AG09319 (cell line): ENCODE measurements around the gene RHOB.

Source experiments
- DNase-seq: peaks from one replicate; pipeline ENCODE4 v3.0.0-alpha.2; 2010; ENCODE audit warnings: low read depth; ENCODE audit errors: extremely low read depth
- TF ChIP-seq, protein P1 (sequence below): IDR thresholded peaks from 2 replicates; pipeline ENCODE4 v1.5.1; 2011; ENCODE audit warnings: low read depth, mild to moderate bottlenecking, inconsistent platforms, low read length, moderate library complexity

The RHOB gene

GRCh38 chr2:20451000-20451290 is 4.1 kb downstream of the RHOB start:
- DNase-seq, result no peak
- TF ChIP-seq, protein P1, sequence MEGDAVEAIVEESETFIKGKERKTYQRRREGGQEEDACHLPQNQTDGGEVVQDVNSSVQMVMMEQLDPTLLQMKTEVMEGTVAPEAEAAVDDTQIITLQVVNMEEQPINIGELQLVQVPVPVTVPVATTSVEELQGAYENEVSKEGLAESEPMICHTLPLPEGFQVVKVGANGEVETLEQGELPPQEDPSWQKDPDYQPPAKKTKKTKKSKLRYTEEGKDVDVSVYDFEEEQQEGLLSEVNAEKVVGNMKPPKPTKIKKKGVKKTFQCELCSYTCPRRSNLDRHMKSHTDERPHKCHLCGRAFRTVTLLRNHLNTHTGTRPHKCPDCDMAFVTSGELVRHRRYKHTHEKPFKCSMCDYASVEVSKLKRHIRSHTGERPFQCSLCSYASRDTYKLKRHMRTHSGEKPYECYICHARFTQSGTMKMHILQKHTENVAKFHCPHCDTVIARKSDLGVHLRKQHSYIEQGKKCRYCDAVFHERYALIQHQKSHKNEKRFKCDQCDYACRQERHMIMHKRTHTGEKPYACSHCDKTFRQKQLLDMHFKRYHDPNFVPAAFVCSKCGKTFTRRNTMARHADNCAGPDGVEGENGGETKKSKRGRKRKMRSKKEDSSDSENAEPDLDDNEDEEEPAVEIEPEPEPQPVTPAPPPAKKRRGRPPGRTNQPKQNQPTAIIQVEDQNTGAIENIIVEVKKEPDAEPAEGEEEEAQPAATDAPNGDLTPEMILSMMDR, result no peak

DNA sequence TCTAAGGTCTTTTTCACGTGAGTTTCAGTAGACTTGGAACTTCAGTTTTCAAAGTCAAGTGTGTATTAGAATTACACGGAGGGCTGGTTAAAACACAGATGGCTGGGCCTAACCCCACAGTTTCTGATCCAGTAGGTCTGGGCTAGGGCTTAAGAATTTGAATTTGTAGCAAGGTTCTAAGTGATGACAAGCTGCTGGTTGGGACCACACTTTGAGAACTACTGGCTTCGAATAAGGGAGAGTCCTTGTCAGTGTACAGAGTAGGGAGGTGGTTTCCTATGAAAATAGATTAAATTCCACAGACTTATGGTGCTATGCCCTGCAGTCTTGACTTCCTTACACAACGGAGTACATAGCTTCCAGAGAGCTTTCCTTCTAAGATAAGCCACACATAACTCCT is 4.5 kb downstream of the RHOB start:
- no peak for DNase-seq
- TF ChIP-seq, protein P1, result no peak

GRCh38 chr2:20451761-20452499 is 5.1 kb downstream of the RHOB start:
- TF ChIP-seq, protein P1, result no peak

DNA sequence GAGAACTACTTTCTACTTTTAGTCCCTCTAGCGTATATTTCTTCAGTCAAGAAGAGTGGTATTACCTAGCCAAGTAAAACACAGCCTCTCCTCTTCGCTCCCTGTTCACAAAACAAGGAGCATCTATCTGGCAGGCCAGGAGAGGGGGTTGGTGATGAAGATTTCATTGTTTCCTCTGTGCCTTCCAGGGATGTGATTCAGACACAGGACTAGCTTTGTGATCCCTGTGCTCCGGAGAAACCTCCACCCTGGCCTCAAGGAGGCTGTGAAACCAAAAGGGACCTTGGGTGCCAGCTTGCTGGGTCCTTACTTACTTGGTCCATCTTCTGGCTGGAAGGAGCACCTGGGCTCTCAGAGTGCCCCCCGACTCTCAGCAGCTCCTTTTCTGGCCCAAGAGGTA is 5.7 kb downstream of the RHOB start:
- TF ChIP-seq, protein P1, result no peak; the same call in none of the 2 replicates
- DNase-seq, result no peak

More at GRCh38 chr2:20451761-20452499, 5.1 kb downstream of the RHOB start:
- DNase-seq, result no peak

GRCh38 chr2:20453087-20453486 is 6.2 kb downstream of the RHOB start:
- TF ChIP-seq, protein P1, result no peak
- no peak for DNase-seq

GRCh38 chr2:20454036-20454981 is 7.4 kb downstream of the RHOB start:
- TF ChIP-seq, protein P1, result no peak
- DNase-seq, result no peak

- TF ChIP-seq, protein P1, result no peak
- DNase-seq, result no peak
Measured at GRCh38 chr2:20455076-20455587, 8.3 kb downstream of the RHOB start.
